Measurements from ENCODE around the gene HAND2.

- TF ChIP-seq CTCF (IDR thresholded peaks at IDR 0.05) (no peak), POLR2A (IDR thresholded peaks at IDR 0.05) (no peak)
These were observed 13.2 kb upstream of the HAND2 start for GRCh38 chr4:173543266-173543665.

All from adrenal gland (tissue), 5 donors.